ENCODE data around the gene CTSF.

The CTSF gene

DNA sequence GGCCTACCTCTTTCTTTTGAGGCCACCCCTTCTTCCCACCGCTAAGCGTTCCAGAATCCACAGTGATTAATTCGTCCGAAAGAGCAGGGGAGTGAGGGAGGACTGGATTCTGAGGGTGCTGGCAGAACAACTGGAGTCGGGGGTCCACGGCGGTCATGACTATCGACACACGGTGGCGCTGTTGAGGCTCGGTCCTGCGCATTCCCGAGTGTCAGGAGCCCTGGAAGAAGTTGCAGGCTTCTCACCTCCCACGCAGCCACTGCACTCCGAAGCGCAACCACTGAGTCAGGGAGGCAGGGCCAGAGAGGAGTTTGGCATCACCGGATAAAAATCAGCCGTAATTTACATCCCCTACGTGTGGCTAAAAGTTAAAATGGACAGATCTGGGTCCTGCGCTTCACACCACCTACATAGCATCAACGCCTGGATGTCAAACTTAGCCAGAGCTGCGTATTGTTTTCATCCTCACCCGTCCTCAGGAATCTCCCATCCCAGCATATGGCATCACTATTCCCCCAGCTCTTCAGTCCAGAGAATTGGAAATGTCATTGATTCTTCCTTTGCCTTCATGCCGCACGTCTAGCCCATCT lies 10.7 kb upstream of the CTSF start:
- H3K27me3 ChIP-seq (ENCODE audit: low read depth): no peaks in the 10 kb centered on the region
- in situ Hi-C loops (cut with MboI; ENCODE audit: low sequenced_read_pairs): no loop called here
- DNase-seq (ENCODE audit: low spot score in 2 of 2): peak; percentile 51 to 90

DNA sequence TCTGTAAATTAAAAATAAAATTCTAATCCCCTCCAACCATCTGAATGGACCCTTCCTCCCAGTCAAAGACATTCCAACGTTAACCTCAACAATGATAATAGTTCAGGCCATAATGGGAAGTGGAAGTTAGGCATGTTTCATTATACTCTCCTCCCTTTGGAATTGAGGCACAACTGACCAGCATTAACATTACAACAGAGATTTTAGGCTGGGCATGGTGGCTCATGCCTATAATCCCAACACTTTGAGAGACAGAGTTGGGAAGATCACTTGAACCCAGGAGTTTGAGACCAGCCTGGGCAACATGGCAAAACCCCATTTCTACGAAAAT lies 2.4 kb upstream of the CTSF start:
- H3K9me3 ChIP-seq: no peaks in the 10 kb centered on the region
- in situ Hi-C loops (cut with MboI; ENCODE audit: low sequenced_read_pairs): no loop called here
- peaks cover 52% of the 10 kb centered on the region for H3K4me1 ChIP-seq
- DNase-seq (ENCODE audit: low spot score in 2 of 2): peak; percentile 65 to 99
- no peaks in the 10 kb centered on the region for H3K36me3 ChIP-seq (replicated peaks)
- no peaks in the 10 kb centered on the region for H3K27me3 ChIP-seq (ENCODE audit: low read depth)
- H3K4me3 ChIP-seq: no peak overlapping the region

More for the DNA sequence above, 10.7 kb upstream of the CTSF start:
- no peaks in the 10 kb centered on the region for H3K36me3 ChIP-seq (replicated peaks)
- H3K4me1 ChIP-seq: peaks cover 12% of the 10 kb centered on the region
- peaks cover 6% of the 10 kb centered on the region; the same call in 1 of the 2 replicates for H3K9me3 ChIP-seq
- H3K4me3 ChIP-seq: no peak overlapping the region

DNA sequence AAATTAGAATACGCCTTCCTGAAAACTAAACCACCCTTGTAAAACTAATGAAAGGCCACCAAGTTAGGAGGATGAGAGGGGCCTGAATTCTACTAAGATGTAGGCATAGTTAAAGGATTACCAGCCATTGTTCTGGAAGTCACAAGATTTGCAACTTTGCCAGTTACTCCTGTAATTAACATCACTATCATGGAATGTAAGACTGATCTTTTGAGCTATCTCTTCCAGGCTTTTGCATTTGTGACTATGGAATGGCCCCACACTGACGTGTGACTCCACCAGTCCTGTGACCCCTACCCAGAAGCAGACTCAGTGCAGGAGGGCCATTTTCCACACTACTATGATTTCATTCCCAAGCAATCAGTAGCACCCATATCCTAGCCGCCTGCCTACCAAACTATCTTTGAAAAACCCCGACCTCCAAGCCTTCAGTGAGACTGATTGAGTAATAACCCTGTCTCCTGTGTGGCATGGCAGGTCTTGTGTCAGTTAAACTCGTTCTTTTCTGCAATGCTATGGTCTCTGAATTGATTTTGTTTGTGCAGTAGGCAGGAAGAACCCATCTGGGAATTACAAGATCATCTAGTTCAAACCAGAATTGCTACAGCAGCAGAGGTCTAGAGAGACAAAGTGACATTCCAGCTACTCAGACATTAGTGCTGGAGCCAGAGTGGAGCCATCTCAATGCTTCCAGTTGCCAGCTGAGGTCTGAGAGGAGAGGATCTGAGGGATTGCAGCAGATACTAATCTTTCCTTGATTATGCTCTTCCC lies 1.9 kb upstream of the CTSF start:
- Histone ChIP-seq H3K9me3 (no peaks in the 10 kb centered on the region), H3K4me1 (peaks cover 52% of the 10 kb centered on the region), H3K4me3 (no peak overlapping the region), H3K27me3 (ENCODE audit: low read depth) (no peaks in the 10 kb centered on the region), H3K36me3 (replicated peaks) (no peaks in the 10 kb centered on the region; the same call in 1 of the 2 replicates)
- DNase-seq (ENCODE audit: low spot score in 2 of 2): peak; percentile 78 to 94
- in situ Hi-C loops (cut with MboI; ENCODE audit: low sequenced_read_pairs): no loop called here

DNA sequence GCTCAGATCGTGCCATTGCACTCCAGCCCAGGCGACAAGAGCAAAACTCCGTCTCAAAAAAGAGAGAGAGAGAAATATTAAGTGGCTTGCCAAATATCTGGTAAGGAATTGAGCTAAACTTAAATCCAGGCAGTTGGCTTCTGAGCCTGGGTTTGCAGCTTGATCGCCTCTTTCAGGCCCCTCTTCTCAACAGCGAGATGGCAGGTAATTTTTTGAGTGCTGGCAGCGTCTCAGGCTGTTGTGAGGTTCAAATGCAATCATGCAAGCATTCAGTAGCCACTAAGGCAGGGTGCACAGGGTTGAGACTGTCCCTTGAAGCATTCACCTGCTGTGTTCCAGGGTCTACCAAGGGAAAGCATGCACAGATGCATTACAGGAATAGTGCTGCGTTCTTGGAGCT lies 670 bp upstream of the CTSF start:
- no peak overlapping the region for H3K4me3 ChIP-seq
- no peak for DNase-seq (ENCODE audit: low spot score in 2 of 2)
- H3K4me1 ChIP-seq: peaks cover 45% of the 10 kb centered on the region
- H3K36me3 ChIP-seq (replicated peaks): no peaks in the 10 kb centered on the region; the same call in none of the 2 replicates
- no peaks in the 10 kb centered on the region for H3K9me3 ChIP-seq
- H3K27me3 ChIP-seq (ENCODE audit: low read depth): no peaks in the 10 kb centered on the region
- in situ Hi-C loops (cut with MboI; ENCODE audit: low sequenced_read_pairs): no loop called here

DNA sequence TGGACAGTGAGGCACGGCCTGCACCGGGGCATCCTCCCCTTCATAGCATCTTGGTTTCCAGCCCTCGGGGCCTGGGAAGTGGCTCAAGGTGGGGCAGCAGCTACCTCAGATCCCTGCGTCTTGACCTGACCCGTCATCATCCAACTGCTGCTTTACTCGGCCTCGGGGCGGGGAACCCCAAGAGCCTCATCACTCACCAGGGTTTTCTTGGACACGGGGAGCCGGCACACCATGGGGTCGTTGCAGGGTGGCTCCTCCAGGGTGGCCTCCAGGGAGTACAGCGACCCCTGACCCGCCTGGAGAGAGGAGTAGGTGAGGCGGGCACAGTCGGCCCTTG lies 651 bp downstream of the CTSF start:
- no peaks in the 10 kb centered on the region for H3K27me3 ChIP-seq (ENCODE audit: low read depth)
- peaks cover 38% of the 10 kb centered on the region for H3K4me1 ChIP-seq
- in situ Hi-C loops (cut with MboI; ENCODE audit: low sequenced_read_pairs): no loop called here
- peak overlapping the region; percentile 23 for H3K4me3 ChIP-seq
- H3K36me3 ChIP-seq (replicated peaks): no peaks in the 10 kb centered on the region; the same call in none of the 2 replicates
- no peaks in the 10 kb centered on the region for H3K9me3 ChIP-seq
- DNase-seq (ENCODE audit: low spot score in 2 of 2): no peak

DNA sequence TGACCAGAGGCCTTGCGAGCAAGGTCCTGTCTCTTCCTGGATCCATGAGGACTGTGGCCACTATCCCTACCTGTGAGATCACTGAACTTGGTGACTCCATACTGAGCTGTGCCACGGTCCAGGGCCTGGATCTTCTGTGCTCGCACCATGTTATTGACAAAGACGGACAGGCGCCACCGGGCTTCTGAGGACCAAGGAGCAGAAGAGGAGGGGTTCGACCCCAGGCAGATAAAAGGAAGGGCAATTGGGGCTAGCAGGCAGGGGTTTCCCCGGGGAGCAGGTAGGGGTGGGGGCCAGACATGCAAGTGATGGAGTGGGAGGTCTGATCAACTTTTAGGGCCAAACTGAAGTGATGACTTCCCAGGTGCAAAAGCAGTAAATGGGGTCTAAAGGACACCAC lies 2.2 kb downstream of the CTSF start:
- Histone ChIP-seq H3K36me3 (replicated peaks) (no peaks in the 10 kb centered on the region; the same call in none of the 2 replicates), H3K9me3 (no peaks in the 10 kb centered on the region), H3K4me3 (no peak overlapping the region), H3K27me3 (ENCODE audit: low read depth) (no peaks in the 10 kb centered on the region), H3K4me1 (peaks cover 26% of the 10 kb centered on the region)
- no peak for DNase-seq (ENCODE audit: low spot score in 2 of 2)
- in situ Hi-C loops (cut with MboI; ENCODE audit: low sequenced_read_pairs): no loop called here

DNA sequence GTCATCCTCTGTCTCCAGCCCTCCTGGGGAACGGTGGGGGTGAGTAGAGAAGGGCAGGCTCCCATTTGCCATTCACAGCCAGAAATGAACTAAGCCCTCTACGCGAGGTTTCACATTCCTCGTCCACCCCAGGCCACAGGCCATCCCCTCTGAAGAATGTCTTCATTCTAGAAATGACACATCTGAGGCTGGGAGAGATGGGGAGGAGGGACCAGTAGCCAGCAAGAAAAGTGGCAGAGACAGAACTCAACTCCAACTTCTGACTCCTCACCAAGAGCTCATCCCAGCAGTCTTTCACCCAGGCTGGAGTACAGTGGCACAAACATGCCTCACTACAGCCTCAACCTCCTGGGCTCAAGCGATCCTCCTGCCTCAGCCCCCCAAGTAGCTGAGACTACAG lies 3.4 kb downstream of the CTSF start:
- Histone ChIP-seq H3K9me3 (no peaks in the 10 kb centered on the region), H3K27me3 (ENCODE audit: low read depth) (no peaks in the 10 kb centered on the region), H3K4me1 (peaks cover 18% of the 10 kb centered on the region), H3K4me3 (no peak overlapping the region), H3K36me3 (replicated peaks) (no peaks in the 10 kb centered on the region; the same call in none of the 2 replicates)
- in situ Hi-C loops (cut with MboI; ENCODE audit: low sequenced_read_pairs): no loop called here
- no peak for DNase-seq (ENCODE audit: low spot score in 2 of 2)

DNA sequence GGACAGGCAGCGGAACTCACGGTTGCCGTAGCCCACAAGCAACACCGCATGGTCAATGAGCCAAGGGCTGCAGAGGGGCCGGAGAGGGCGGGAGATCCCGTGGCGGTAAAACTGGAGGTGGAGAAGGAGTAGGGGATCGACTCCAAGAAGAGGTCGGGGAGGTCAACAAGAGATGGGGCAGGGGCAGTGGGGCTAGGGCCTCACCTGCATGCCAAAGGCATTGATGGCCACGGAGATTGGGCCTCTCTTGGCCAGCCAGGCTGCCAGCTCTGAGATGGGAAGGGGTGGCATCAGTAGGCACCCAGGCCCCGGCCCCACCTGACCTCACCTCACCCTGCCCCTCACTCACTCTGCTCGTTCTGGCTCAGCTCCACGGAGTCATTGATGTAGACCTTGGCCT lies 3.9 kb downstream of the CTSF start:
- in situ Hi-C loops (cut with MboI; ENCODE audit: low sequenced_read_pairs): no loop called here
- DNase-seq (ENCODE audit: low spot score in 2 of 2): no peak
- peaks cover 15% of the 10 kb centered on the region for H3K4me1 ChIP-seq
- no peaks in the 10 kb centered on the region for H3K9me3 ChIP-seq
- H3K27me3 ChIP-seq (ENCODE audit: low read depth): no peaks in the 10 kb centered on the region
- no peak overlapping the region for H3K4me3 ChIP-seq
- no peaks in the 10 kb centered on the region; the same call in none of the 2 replicates for H3K36me3 ChIP-seq (replicated peaks)

DNA sequence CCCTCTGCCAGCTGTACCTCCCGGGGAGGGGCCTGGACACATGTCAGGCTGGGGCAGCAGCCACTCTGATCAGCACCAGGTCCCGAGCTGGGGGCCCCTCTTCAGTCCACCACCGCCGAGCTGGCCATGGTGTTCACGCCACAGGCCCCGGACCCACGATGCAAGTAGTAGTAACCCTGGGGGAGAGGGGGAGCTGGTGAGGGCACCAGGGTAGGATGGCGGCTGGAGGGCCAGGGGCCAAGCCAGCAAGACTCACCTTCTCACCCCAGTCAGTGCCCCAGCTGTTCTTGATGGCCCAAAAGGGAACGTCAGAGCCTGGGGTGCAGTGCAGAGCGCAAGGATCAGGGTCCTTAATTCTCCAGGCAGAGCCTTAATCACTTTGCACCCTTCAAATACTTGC lies 4.6 kb downstream of the CTSF start:
- Histone ChIP-seq H3K27me3 (ENCODE audit: low read depth) (no peaks in the 10 kb centered on the region), H3K9me3 (no peaks in the 10 kb centered on the region), H3K4me3 (no peak overlapping the region), H3K36me3 (replicated peaks) (no peaks in the 10 kb centered on the region; the same call in none of the 2 replicates), H3K4me1 (peaks cover 8% of the 10 kb centered on the region)
- DNase-seq (ENCODE audit: low spot score in 2 of 2): no peak
- in situ Hi-C loops (cut with MboI; ENCODE audit: low sequenced_read_pairs): no loop called here

DNA sequence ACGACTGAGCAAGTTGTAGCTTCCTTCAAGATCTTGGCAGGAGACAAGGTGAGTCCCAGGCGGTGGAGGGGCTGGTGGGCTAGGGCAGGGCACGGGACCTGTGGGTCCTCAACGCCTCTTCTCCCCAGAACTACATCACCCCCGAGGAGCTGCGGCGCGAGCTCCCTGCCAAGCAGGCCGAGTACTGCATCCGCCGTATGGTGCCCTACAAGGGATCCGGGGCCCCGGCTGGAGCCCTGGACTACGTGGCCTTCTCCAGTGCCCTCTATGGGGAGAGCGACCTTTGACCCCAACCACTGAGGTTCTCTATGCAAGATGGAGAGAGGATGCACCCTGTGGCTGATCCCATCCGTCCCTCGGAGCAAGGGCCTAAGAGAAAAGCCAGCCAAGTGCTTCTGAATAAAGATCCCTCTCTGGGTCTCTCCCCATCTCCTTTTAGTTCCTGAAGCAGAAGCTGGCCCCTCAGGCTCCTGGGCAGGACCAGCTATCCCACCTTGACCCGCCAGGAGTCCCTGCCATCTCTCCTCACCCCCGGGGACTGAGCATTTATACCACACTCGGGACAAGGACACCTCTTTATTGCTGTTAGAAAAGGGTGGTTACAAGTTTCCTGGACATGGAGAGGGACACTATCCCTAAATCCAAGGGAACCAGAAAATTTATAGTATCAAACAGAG lies 5.4 kb downstream of the CTSF start:
- in situ Hi-C loops (cut with MboI; ENCODE audit: low sequenced_read_pairs): no loop called here
- no peak overlapping the region for H3K4me3 ChIP-seq
- H3K4me1 ChIP-seq: peaks cover 4% of the 10 kb centered on the region; the same call in 1 of the 2 replicates
- DNase-seq (ENCODE audit: low spot score in 2 of 2): no peak
- no peaks in the 10 kb centered on the region; the same call in none of the 2 replicates for H3K36me3 ChIP-seq (replicated peaks)
- H3K9me3 ChIP-seq: no peaks in the 10 kb centered on the region
- H3K27me3 ChIP-seq (ENCODE audit: low read depth): no peaks in the 10 kb centered on the region

DNA sequence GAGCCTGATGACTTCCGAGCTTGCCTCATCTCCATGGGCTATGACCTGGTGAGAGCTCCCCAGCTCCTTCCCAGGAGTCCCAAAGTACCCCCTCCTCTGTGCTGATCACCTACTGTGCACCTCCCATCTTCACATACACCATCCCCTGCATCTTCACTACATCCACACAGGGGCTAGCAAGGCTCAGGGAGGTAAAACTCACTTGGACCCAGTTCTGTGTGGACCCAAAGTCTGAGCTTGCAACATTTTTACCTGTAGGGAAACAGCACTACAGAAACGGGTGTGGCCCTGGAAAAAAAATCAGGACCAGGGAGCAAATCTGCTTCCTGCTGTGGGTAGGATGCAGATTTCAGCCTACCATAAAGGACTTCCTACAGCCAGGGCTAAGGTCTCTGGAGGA lies 6.1 kb downstream of the CTSF start:
- Histone ChIP-seq H3K4me1 (no peaks in the 10 kb centered on the region), H3K9me3 (no peaks in the 10 kb centered on the region), H3K27me3 (ENCODE audit: low read depth) (no peaks in the 10 kb centered on the region), H3K4me3 (no peak overlapping the region), H3K36me3 (replicated peaks) (no peaks in the 10 kb centered on the region; the same call in none of the 2 replicates)
- DNase-seq (ENCODE audit: low spot score in 2 of 2): no peak
- in situ Hi-C loops (cut with MboI; ENCODE audit: low sequenced_read_pairs): no loop called here

DNA sequence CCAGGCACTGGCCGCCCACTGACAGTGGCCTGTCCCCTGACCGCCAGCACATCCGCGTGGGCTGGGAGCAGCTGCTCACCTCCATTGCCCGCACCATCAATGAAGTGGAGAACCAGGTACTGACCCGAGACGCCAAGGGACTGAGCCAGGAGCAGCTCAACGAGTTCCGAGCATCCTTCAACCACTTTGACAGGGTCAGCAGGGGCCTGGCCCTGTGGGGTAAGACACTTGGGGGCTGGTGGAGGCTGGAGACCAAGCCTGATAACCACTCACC lies 6.5 kb downstream of the CTSF start:
- in situ Hi-C loops (cut with MboI; ENCODE audit: low sequenced_read_pairs): no loop called here
- H3K27me3 ChIP-seq (ENCODE audit: low read depth): no peaks in the 10 kb centered on the region
- H3K9me3 ChIP-seq: no peaks in the 10 kb centered on the region
- no peak overlapping the region for H3K4me3 ChIP-seq
- H3K36me3 ChIP-seq (replicated peaks): no peaks in the 10 kb centered on the region; the same call in none of the 2 replicates
- H3K4me1 ChIP-seq: no peaks in the 10 kb centered on the region
- DNase-seq (ENCODE audit: low spot score in 2 of 2): no peak

DNA sequence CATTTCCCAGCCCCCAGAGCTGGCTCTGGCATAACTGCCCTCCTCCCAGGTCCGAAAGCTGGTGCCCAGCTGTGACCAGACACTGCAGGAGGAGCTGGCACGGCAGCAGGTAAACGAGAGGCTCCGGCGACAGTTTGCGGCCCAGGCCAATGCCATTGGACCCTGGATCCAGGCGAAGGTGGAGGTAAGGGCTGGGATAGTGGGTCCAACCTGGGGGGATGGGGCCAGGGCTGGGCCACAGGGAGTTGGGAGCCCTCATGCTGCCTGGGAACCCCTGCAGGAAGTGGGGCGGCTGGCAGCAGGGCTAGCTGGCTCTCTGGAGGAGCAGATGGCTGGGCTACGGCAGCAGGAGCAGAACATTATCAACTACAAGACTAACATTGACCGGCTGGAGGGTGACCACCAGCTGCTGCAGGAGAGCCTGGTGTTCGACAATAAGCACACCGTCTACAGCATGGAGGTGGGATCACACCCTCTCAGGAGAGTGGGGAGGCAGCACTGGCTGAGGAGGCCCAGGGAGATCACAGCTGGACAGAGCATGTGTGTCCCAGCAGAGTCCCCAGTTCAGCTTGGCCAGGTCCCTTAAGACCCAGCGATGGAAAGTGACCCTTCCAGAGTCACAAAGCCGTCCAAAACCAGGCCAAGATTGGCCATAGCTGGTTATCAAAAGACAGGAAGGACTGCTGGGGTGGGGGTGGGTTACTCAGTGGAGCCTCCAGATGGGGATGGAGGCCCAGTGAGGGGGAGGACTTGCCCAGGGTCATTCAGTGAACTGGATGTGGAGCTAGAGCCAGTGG lies 7.0 kb downstream of the CTSF start:
- Histone ChIP-seq H3K4me3 (no peak overlapping the region), H3K4me1 (no peaks in the 10 kb centered on the region), H3K9me3 (no peaks in the 10 kb centered on the region), H3K36me3 (replicated peaks) (no peaks in the 10 kb centered on the region; the same call in none of the 2 replicates), H3K27me3 (ENCODE audit: low read depth) (no peaks in the 10 kb centered on the region)
- in situ Hi-C loops (cut with MboI; ENCODE audit: low sequenced_read_pairs): no loop called here
- DNase-seq (ENCODE audit: low spot score in 2 of 2): no peak

Measured in HAP-1 (cell line).